ENCODE results near the gene ZCCHC14. TPM values are rescaled to one million over a fixed set of nuclear protein-coding genes. Genes with fewer than 3 reads are reported as not detected.

Gene ZCCHC14
- polyA plus RNA-seq, 1 donor (not counting 4 experiments of a cell fraction or from before 2014, with no cell fraction given), result 3.6 TPM

DNA sequence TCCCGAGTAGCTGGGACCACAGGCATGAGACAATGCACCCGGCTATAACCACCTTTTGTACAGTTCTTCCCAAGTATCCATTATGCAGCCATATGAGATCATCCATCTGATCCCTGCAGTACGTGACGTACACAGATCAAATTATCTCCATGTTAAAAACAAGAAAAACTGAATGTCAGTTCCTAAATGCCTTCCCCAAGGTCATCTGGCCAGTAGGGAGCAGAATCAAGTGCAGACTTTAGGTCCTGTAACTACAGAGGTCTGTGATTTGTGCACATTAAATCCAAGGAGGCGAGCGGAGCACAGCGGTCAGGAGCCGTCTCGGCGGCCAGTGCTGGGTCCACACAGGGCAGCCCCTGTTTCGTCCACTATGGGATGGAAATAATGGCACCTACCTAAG is 23.7 kb downstream of the ZCCHC14 start:
- dilution Hi-C loops (cut with MboI; ENCODE audit: extremely low pct_ligation_motif_present, low sequenced_read_pairs), result no loop called here
- no peaks in the 10 kb centered on the region for H3K27me3 ChIP-seq (ENCODE audit: control insufficient read depth, extremely low read depth, insufficient read depth, low read length)
- H3K27ac ChIP-seq (ENCODE audit: control insufficient read depth, insufficient read depth, low read length), result no peak overlapping the region
- peaks cover 27% of the 10 kb centered on the region for H3K79me2 ChIP-seq (ENCODE audit: control insufficient read depth, insufficient read depth, low read length)
- no peaks in the 10 kb centered on the region for H4K20me1 ChIP-seq (ENCODE audit: control insufficient read depth, extremely low read depth, insufficient read depth, low read length)
- no peaks in the 10 kb centered on the region for H3K9me1 ChIP-seq (ENCODE audit: control insufficient read depth, extremely low read depth, insufficient read depth, low read length)
- H2AFZ ChIP-seq (ENCODE audit: control insufficient read depth, low read length), result no peak overlapping the region
- H3K4me1 ChIP-seq (ENCODE audit: control insufficient read depth, extremely low read depth, insufficient read depth, low read length), result peaks cover 15% of the 10 kb centered on the region
- no peaks in the 10 kb centered on the region for H3K36me3 ChIP-seq (ENCODE audit: control insufficient read depth in 2 of 2, extremely low read depth in 1 of 2, insufficient read depth in 2 of 2, low read length in 2 of 2)
- DNase-seq (ENCODE audit: low read depth, low spot score) (no peak), FAIRE-seq (no peak)
- no peaks in the 10 kb centered on the region for H3K9me3 ChIP-seq (ENCODE audit: control insufficient read depth, low read depth, low read length)
- H3K9ac ChIP-seq (ENCODE audit: control insufficient read depth, extremely low read depth, insufficient read depth, low read length), result no peak overlapping the region
- no peak overlapping the region for H3K4me3 ChIP-seq (ENCODE audit: control insufficient read depth in 2 of 3, extremely low read depth in 1 of 3, insufficient read depth in 2 of 3, low read depth in 1 of 3, low read length in 3 of 3)
- TF ChIP-seq EZH2 (IDR thresholded peaks at IDR 0.05; ENCODE audit: low read length), result no peak
- TF ChIP-seq, protein P1, sequence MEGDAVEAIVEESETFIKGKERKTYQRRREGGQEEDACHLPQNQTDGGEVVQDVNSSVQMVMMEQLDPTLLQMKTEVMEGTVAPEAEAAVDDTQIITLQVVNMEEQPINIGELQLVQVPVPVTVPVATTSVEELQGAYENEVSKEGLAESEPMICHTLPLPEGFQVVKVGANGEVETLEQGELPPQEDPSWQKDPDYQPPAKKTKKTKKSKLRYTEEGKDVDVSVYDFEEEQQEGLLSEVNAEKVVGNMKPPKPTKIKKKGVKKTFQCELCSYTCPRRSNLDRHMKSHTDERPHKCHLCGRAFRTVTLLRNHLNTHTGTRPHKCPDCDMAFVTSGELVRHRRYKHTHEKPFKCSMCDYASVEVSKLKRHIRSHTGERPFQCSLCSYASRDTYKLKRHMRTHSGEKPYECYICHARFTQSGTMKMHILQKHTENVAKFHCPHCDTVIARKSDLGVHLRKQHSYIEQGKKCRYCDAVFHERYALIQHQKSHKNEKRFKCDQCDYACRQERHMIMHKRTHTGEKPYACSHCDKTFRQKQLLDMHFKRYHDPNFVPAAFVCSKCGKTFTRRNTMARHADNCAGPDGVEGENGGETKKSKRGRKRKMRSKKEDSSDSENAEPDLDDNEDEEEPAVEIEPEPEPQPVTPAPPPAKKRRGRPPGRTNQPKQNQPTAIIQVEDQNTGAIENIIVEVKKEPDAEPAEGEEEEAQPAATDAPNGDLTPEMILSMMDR (optimal IDR thresholded peaks at IDR 0.05 in 1 of 3, IDR thresholded peaks at IDR 0.05 in 1 of 3, conservative IDR thresholded peaks at IDR 0.05 in 1 of 3; ENCODE audit: extremely low read depth in 1 of 3, insufficient read depth in 2 of 3, low read length in 3 of 3), result no peak
- H3K4me2 ChIP-seq (ENCODE audit: control insufficient read depth, extremely low read depth, insufficient read depth, low read depth, low read length), result no peak overlapping the region

DNA sequence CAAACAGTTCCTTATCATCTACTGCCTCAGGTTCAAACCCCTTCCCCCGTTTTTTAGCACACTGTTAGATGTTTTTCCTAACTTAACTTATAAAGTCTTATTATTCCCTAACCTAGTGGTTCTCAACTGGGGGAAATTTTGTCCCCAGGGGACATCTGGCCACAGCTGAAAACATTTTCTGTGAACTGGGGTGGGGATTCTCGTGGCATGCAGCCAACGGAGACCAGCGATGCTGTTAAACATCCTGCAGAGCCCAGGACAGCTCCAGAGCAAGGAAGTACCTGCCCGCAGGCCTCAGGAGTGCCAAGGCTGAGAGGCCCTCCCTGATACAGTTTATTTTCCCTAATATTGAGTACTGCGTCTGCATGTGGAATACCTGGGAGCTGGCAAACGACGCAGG is 24.3 kb downstream of the ZCCHC14 start:
- peaks cover 15% of the 10 kb centered on the region for H3K4me1 ChIP-seq (ENCODE audit: control insufficient read depth, extremely low read depth, insufficient read depth, low read length)

More for the DNA sequence above, 24.3 kb downstream of the ZCCHC14 start:
- H3K27me3 ChIP-seq (ENCODE audit: control insufficient read depth, extremely low read depth, insufficient read depth, low read length), result no peaks in the 10 kb centered on the region
- H3K4me3 ChIP-seq (ENCODE audit: control insufficient read depth in 2 of 3, extremely low read depth in 1 of 3, insufficient read depth in 2 of 3, low read depth in 1 of 3, low read length in 3 of 3), result no peak overlapping the region
- H4K20me1 ChIP-seq (ENCODE audit: control insufficient read depth, extremely low read depth, insufficient read depth, low read length), result no peaks in the 10 kb centered on the region
- FAIRE-seq, result no peak
- no peak overlapping the region for H3K27ac ChIP-seq (ENCODE audit: control insufficient read depth, insufficient read depth, low read length)
- no peak for DNase-seq (ENCODE audit: low read depth, low spot score)
- no peaks in the 10 kb centered on the region for H3K9me1 ChIP-seq (ENCODE audit: control insufficient read depth, extremely low read depth, insufficient read depth, low read length)
- H3K79me2 ChIP-seq (ENCODE audit: control insufficient read depth, insufficient read depth, low read length), result peaks cover 28% of the 10 kb centered on the region
- H2AFZ ChIP-seq (ENCODE audit: control insufficient read depth, low read length), result no peak overlapping the region
- H3K4me2 ChIP-seq (ENCODE audit: control insufficient read depth, extremely low read depth, insufficient read depth, low read depth, low read length), result no peak overlapping the region
- no peaks in the 10 kb centered on the region for H3K36me3 ChIP-seq (ENCODE audit: control insufficient read depth in 2 of 2, extremely low read depth in 1 of 2, insufficient read depth in 2 of 2, low read length in 2 of 2)
- dilution Hi-C loops (cut with MboI; ENCODE audit: extremely low pct_ligation_motif_present, low sequenced_read_pairs), result no loop called here
- no peaks in the 10 kb centered on the region for H3K9me3 ChIP-seq (ENCODE audit: control insufficient read depth, low read depth, low read length)
- no peak overlapping the region for H3K9ac ChIP-seq (ENCODE audit: control insufficient read depth, extremely low read depth, insufficient read depth, low read length)
- TF ChIP-seq, protein P1 (optimal IDR thresholded peaks at IDR 0.05 in 1 of 3, IDR thresholded peaks at IDR 0.05 in 1 of 3, conservative IDR thresholded peaks at IDR 0.05 in 1 of 3; ENCODE audit: extremely low read depth in 1 of 3, insufficient read depth in 2 of 3, low read length in 3 of 3), result no peak
- no peak for TF ChIP-seq EZH2 (IDR thresholded peaks at IDR 0.05; ENCODE audit: low read length)

Data from keratinocyte (primary cell).